ENCODE results near the gene MUC4. TPM values are rescaled to one million over a fixed set of nuclear protein-coding genes. Genes with fewer than 3 reads are reported as not detected.
A peak's percentile ranks its signal among the peaks of the same experiment; 100 is the strongest.
"Not testable (repeated sequence)": the region's sequence is repeated elsewhere in the genome, so short reads cannot be mapped to it uniquely, and the experiment has no call there.

Gene MUC4
- total RNA-seq, 2 donors from 2014 or later: 0.19 to 0.28 TPM

GRCh38 chr3:195810455-195810845, 1.3 kb downstream of the MUC4 start:
- no peak for DNase-seq (ENCODE audit: low spot score)
- Mint-ChIP-seq H3K36me3 (no peaks in the 10 kb centered on the region), H3K9me3 (no peaks in the 10 kb centered on the region), H3K4me1 (ENCODE audit: low read depth in 2 of 2) (peaks cover 10 to 14% of the 10 kb centered on the region in 2 donors), H3K27me3 (no peaks in the 10 kb centered on the region), H3K4me3 (no peak overlapping the region), H3K27ac (peak overlapping the region in 1 of 2 donors; percentile 12)
- ATAC-seq: no peak

GRCh38 chr3:195809796-195810454, 1.8 kb downstream of the MUC4 start:
- no peak for DNase-seq (ENCODE audit: low spot score)
- Mint-ChIP-seq H3K4me3 (no peak overlapping the region), H3K36me3 (no peaks in the 10 kb centered on the region), H3K9me3 (no peaks in the 10 kb centered on the region), H3K4me1 (ENCODE audit: low read depth in 2 of 2) (peaks cover 15 to 19% of the 10 kb centered on the region in 2 donors), H3K27ac (peak overlapping the region in 1 of 2 donors; percentile 27), H3K27me3 (no peaks in the 10 kb centered on the region)
- no peak for ATAC-seq

DNA sequence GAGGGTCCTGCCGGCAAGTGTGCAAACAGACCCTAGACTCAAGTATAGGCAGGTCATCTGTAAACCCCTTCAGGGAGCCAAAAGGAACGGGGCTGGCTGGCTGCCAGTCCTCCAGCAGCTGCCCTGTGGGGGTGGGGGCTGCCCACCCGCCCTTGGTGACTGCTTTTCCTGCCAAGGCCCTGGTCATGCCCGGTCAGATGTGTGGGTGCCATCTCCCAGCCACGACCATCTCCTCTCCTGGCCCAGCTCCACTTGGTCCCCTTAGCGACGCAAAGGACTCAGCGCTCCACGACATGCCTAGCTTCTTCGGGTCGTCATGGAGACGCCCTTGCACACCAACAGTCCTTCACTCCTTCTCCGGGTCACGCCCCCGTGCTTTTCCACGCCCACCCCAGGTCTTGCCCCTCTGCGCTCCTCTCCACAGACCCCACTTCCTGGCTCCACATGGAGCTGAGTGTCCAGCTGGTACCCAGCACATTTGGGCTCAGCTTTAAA, 2.4 kb downstream of the MUC4 start:
- H3K27me3 Mint-ChIP-seq: no peaks in the 10 kb centered on the region
- H3K4me3 Mint-ChIP-seq: no peak overlapping the region
- peaks cover 21 to 22% of the 10 kb centered on the region in 2 donors for H3K4me1 Mint-ChIP-seq (ENCODE audit: low read depth in 2 of 2)
- DNase-seq (ENCODE audit: low spot score): no peak
- no peaks in the 10 kb centered on the region for H3K9me3 Mint-ChIP-seq
- ATAC-seq: no peak
- H3K27ac Mint-ChIP-seq: peak overlapping the region in 1 of 2 donors; percentile 27
- no peaks in the 10 kb centered on the region for H3K36me3 Mint-ChIP-seq

- peak overlapping the region in 1 of 2 donors; percentile 53 for H3K27ac Mint-ChIP-seq
Observed at GRCh38 chr3:195808741-195809290, 2.9 kb downstream of the MUC4 start.

GRCh38 chr3:195807681-195808121, 4.0 kb downstream of the MUC4 start:
- Mint-ChIP-seq H3K4me3 (no peak overlapping the region), H3K4me1 (ENCODE audit: low read depth in 2 of 2) (peaks cover 37% of the 10 kb centered on the region in 2 donors), H3K9me3 (no peaks in the 10 kb centered on the region), H3K36me3 (no peaks in the 10 kb centered on the region), H3K27ac (no peak overlapping the region), H3K27me3 (peaks cover 0 to 5% of the 10 kb centered on the region in 2 donors)
- DNase-seq (ENCODE audit: low spot score) (peak; percentile 58), ATAC-seq (no peak)

More at GRCh38 chr3:195808741-195809290, 2.9 kb downstream of the MUC4 start:
- Mint-ChIP-seq H3K4me3 (no peak overlapping the region), H3K36me3 (no peaks in the 10 kb centered on the region), H3K9me3 (no peaks in the 10 kb centered on the region), H3K27me3 (no peaks in the 10 kb centered on the region), H3K4me1 (ENCODE audit: low read depth in 2 of 2) (peaks cover 26 to 27% of the 10 kb centered on the region in 2 donors)
- DNase-seq (ENCODE audit: low spot score): peak; percentile 35
- no peak for ATAC-seq

- no peaks in the 10 kb centered on the region for H3K9me3 Mint-ChIP-seq
- peak; percentile 52 for DNase-seq (ENCODE audit: low spot score)
- peak overlapping the region; percentile 49 to 80 for H3K27ac Mint-ChIP-seq
- no peak overlapping the region for H3K4me3 Mint-ChIP-seq
- ATAC-seq: no peak
- peaks cover 0 to 5% of the 10 kb centered on the region in 2 donors for H3K27me3 Mint-ChIP-seq
- H3K4me1 Mint-ChIP-seq (ENCODE audit: low read depth in 2 of 2): peaks cover 45 to 46% of the 10 kb centered on the region in 2 donors
- no peaks in the 10 kb centered on the region for H3K36me3 Mint-ChIP-seq
Observed at GRCh38 chr3:195806916-195807231, 4.9 kb downstream of the MUC4 start.

DNA sequence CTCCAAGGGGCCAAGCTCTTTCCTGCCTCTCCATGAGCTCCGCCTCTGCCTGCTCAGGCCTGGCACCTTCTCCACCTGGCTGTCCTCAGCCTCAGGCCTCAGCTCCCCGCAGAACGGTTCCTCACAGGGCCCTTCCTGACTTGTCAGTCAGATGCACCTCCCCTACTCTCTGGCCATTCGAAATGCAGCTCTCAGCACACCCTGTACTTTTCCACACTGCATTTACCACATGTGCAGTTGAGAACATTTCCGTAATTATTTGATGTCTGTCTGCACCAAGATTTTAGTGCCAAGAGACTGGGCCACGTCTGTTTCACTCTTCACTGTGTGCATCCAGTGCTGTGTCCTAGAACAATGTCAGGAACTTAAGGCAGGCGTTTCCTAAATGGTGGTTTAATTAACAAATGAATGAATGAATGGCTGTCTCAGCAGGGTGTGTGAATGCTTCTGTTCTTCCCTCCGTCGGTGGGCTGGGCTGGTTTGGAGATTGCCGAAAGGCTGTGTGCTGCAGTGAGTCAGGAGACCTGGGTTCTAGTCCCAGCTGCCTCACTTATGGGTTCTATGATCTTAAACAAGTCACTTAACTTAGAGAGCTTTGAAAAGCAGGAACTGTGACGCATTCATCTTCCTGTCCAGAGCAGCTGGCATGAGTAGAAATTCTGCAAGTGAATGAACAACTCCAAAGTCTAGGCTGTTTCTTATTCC, 5.4 kb downstream of the MUC4 start:
- Mint-ChIP-seq H3K36me3 (no peaks in the 10 kb centered on the region), H3K27ac (peak overlapping the region; percentile 49 to 80), H3K27me3 (peaks cover 0 to 5% of the 10 kb centered on the region in 2 donors), H3K4me1 (ENCODE audit: low read depth in 2 of 2) (peaks cover 50 to 51% of the 10 kb centered on the region in 2 donors), H3K4me3 (peak overlapping the region; percentile 24), H3K9me3 (peaks cover 2% of the 10 kb centered on the region)
- ATAC-seq: no peak
- DNase-seq (ENCODE audit: low spot score): peak; percentile 45

DNA sequence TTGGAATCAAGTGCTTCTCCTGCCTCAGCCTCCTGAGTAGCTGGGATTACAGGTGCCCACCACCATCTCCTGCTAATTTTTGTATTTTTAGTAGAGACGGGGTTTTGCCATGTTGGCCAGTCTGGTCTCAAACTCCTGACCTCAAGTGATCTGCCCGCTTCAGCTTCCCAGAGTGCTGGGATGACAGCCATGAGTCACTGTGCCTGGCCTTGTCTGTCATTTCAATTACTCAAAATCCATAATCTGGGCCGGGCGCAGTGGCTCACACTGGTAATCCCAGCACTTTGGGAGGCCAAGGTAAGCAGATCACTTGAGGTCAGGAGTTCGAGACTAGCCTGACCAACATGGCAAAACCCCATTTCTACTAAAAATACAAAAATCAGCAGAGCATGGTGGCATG, 6.1 kb downstream of the MUC4 start:
- Mint-ChIP-seq H3K4me3 (peak overlapping the region; percentile 51), H3K27ac (peak overlapping the region; percentile 70 to 85), H3K4me1 (ENCODE audit: low read depth in 2 of 2) (peaks cover 52 to 54% of the 10 kb centered on the region in 2 donors)
- not testable (repeated sequence) for H3K36me3 Mint-ChIP-seq; ATAC-seq; H3K27me3 Mint-ChIP-seq; H3K9me3 Mint-ChIP-seq; DNase-seq (ENCODE audit: low spot score)

GRCh38 chr3:195805181-195805580, 6.5 kb downstream of the MUC4 start:
- H3K9me3 Mint-ChIP-seq: peaks cover 3% of the 10 kb centered on the region
- no peaks in the 10 kb centered on the region for H3K36me3 Mint-ChIP-seq
- peak overlapping the region; percentile 51 for H3K4me3 Mint-ChIP-seq
- H3K4me1 Mint-ChIP-seq (ENCODE audit: low read depth in 2 of 2): peaks cover 54 to 56% of the 10 kb centered on the region in 2 donors
- H3K27me3 Mint-ChIP-seq: peaks cover 0 to 5% of the 10 kb centered on the region in 2 donors
- ATAC-seq (no peak), DNase-seq (ENCODE audit: low spot score) (no peak)
- H3K27ac Mint-ChIP-seq: peak overlapping the region; percentile 70 to 85

DNA sequence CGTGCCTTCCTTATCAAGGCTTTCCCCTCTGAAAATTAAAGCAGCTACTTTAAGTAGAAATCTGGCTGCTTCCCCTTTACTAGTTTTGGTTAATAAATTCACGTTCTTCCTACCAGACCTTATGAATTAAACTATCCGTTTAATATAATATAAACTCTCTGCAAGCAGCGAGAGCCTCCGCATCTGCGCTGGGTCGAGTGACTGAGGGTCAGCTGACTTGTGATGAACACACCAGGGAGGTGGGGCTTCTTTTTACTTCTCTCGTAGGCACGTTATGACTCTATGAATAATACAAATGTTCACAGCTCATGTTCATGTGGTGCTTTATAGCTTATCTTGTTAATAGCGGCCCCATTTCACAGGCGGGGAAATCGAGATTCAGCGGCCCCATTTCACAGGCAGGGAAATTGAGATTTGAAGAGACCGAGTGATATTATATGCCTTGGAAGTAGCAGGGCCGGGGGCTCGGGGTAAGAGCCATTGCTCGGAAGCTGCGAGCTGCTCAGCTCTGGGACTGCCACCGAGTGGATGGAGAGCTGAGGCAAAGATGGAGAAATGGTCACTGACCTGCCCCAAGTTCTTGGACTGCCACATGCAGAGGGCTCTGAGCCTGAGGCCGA, 8.3 kb downstream of the MUC4 start:
- peaks cover 0 to 5% of the 10 kb centered on the region in 2 donors for H3K27me3 Mint-ChIP-seq
- H3K4me3 Mint-ChIP-seq: peak overlapping the region; percentile 79
- peak; percentile 59 for DNase-seq (ENCODE audit: low spot score)
- peaks cover 54% of the 10 kb centered on the region in 2 donors for H3K4me1 Mint-ChIP-seq (ENCODE audit: low read depth in 2 of 2)
- peak overlapping the region; percentile 70 to 85 for H3K27ac Mint-ChIP-seq
- peaks cover 3% of the 10 kb centered on the region for H3K9me3 Mint-ChIP-seq
- no peaks in the 10 kb centered on the region for H3K36me3 Mint-ChIP-seq
- no peak for ATAC-seq

GRCh38 chr3:195802795-195803194, 8.9 kb downstream of the MUC4 start:
- peak in 1 of 2 donors; percentile 70 for ATAC-seq
- peaks cover 0 to 5% of the 10 kb centered on the region in 2 donors for H3K27me3 Mint-ChIP-seq
- H3K36me3 Mint-ChIP-seq: no peaks in the 10 kb centered on the region
- DNase-seq (ENCODE audit: low spot score): peak; percentile 64
- peaks cover 54% of the 10 kb centered on the region in 2 donors for H3K4me1 Mint-ChIP-seq (ENCODE audit: low read depth in 2 of 2)
- peaks cover 3% of the 10 kb centered on the region for H3K9me3 Mint-ChIP-seq
- H3K4me3 Mint-ChIP-seq: peak overlapping the region; percentile 79
- peak overlapping the region; percentile 70 to 85 for H3K27ac Mint-ChIP-seq

DNA sequence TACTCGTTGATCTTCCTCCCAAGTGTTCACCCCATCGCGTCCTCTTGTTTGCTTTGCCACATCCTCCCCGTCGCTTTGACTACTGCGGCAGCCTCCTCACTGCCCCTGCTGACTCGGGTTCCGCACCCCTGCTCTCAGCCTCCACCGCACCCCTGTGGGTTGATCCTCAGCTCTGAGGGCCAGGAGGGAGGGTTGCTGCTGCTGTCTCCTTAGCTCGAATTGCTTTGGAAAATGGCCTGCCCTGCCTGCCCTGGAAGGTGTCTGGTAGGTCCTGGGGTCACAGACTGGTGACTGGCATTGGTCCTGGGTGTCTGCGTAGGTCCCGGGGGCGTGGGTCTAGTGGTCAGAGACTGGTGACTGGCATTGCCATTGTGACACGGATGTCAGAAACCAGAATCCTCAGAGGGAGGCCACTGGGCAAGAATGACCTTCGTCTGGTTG, 9.4 kb downstream of the MUC4 start:
- Mint-ChIP-seq H3K4me3 (peak overlapping the region; percentile 79), H3K27me3 (peaks cover 0 to 5% of the 10 kb centered on the region in 2 donors), H3K27ac (peak overlapping the region; percentile 70 to 85), H3K36me3 (no peaks in the 10 kb centered on the region), H3K4me1 (ENCODE audit: low read depth in 2 of 2) (peaks cover 54% of the 10 kb centered on the region in 2 donors), H3K9me3 (peaks cover 3% of the 10 kb centered on the region)
- peak; percentile 59 to 76 for ATAC-seq
- peak; percentile 80 for DNase-seq (ENCODE audit: low spot score)
